B cell (primary cell): Measurements from ENCODE around the gene CDKAL1.

Experiments used
- CTCF ChIP-seq: fragments of 200-600 bp; IDR thresholded peaks from one replicate; pipeline ENCODE4 v1.8.0; 2022; ENCODE audit warnings: antibody characterized with exemption, mild to moderate bottlenecking
- EZH2 ChIP-seq: IDR thresholded peaks from 2 replicates; pipeline ENCODE4 v1.6.1; 2012; ENCODE audit warnings: borderline replicate concordance, low read depth, mild to moderate bottlenecking, moderate library complexity, low read length; ENCODE audit not compliant: insufficient read depth, poor library complexity, severe bottlenecking

GRCh38 chr6:20808924-20809323 lies 274.7 kb downstream of the CDKAL1 start:
- TF ChIP-seq CTCF, result no peak
- TF ChIP-seq EZH2, result no peak
